B cell (primary cell): ENCODE data around the gene SLIT3.

Source experiments
- CTCF ChIP-seq: fragments of 200-600 bp; IDR thresholded peaks from one replicate; pipeline ENCODE4 v1.8.0; 2022; ENCODE audit warnings: antibody characterized with exemption, mild to moderate bottlenecking
- EZH2 ChIP-seq: IDR thresholded peaks from 2 replicates; pipeline ENCODE4 v1.6.1; 2012; ENCODE audit warnings: borderline replicate concordance, low read depth, mild to moderate bottlenecking, moderate library complexity, low read length; ENCODE audit not compliant: insufficient read depth, poor library complexity, severe bottlenecking

- TF ChIP-seq CTCF (no peak), EZH2 (no peak)
Measured at GRCh38 chr5:169062690-169063089, 238.2 kb downstream of the SLIT3 start.
